MM.1S (cell line): ENCODE measurements around the gene PON2.
"Not testable (repeated sequence)": the region's sequence is repeated elsewhere in the genome, so short reads cannot be mapped to it uniquely, and the experiment has no call there.

Source experiments
- DNase-seq: peaks from one replicate; pipeline ENCODE4 v3.0.0-alpha.2; 2015
- H2AFZ ChIP-seq: fragments of 300-600 bp; sonication (generic); 2 replicates; pipeline ENCODE4 v1.6.0; 2016; ENCODE audit warnings: antibody characterized with exemption, low read length
- H3F3A ChIP-seq: fragments of 300-600 bp; sonication (generic); 2 replicates; pipeline ENCODE4 v1.6.1; 2016; ENCODE audit warnings: mild to moderate bottlenecking, antibody characterized with exemption, low read length, moderate library complexity, mixed read lengths; ENCODE audit not compliant: insufficient read depth
- H3K27ac ChIP-seq: fragments of 300-600 bp; sonication (generic); 2 replicates; pipeline ENCODE4 v1.5.1; 2016; ENCODE audit warnings: mild to moderate bottlenecking, low read length
- H3K27me3 ChIP-seq: fragments of 300-600 bp; sonication (generic); replicated peaks from 2 replicates; pipeline ENCODE4 v1.6.0; 2016; ENCODE audit warnings: low read length; ENCODE audit not compliant: insufficient read depth
- H3K36me3 ChIP-seq: fragments of 300-600 bp; sonication (generic); replicated peaks from 2 replicates; pipeline ENCODE4 v1.6.1; 2016; ENCODE audit warnings: mild to moderate bottlenecking, low read length, mixed read lengths; ENCODE audit not compliant: insufficient read depth
- H3K4me1 ChIP-seq: fragments of 300-600 bp; sonication (generic); 2 replicates; pipeline ENCODE4 v1.6.1; 2016; ENCODE audit warnings: low read length, mixed read lengths
- H3K4me2 ChIP-seq: fragments of 300-600 bp; sonication (generic); 2 replicates; pipeline ENCODE4 v1.6.0; 2016; ENCODE audit warnings: low read depth, low read length
- H3K4me3 ChIP-seq: fragments of 300-600 bp; sonication (generic); 2 replicates; pipeline ENCODE4 v1.5.1; 2016; ENCODE audit warnings: low read length, mixed read lengths
- H3K79me2 ChIP-seq: fragments of 300-600 bp; sonication (generic); 2 replicates; pipeline ENCODE4 v1.6.1; 2016; ENCODE audit warnings: mixed run types, low read length, mixed read lengths
- H3K9ac ChIP-seq: fragments of 300-600 bp; sonication (generic); 2 replicates; pipeline ENCODE4 v1.6.1; 2016; ENCODE audit warnings: low read length, mixed read lengths
- H3K9me2 ChIP-seq: fragments of 300-600 bp; sonication (generic); replicated peaks from 2 replicates; pipeline ENCODE4 v1.6.1; 2016; ENCODE audit warnings: mild to moderate bottlenecking, low read length, mixed read lengths; ENCODE audit not compliant: insufficient read depth
- H3K9me3 ChIP-seq: fragments of 300-600 bp; sonication (generic); replicated peaks from 2 replicates; pipeline ENCODE4 v1.6.1; 2016; ENCODE audit warnings: mild to moderate bottlenecking, low read length, mixed read lengths; ENCODE audit not compliant: insufficient read depth
- H4K20me1 ChIP-seq: fragments of 300-600 bp; sonication (generic); 2 replicates; pipeline ENCODE4 v1.6.1; 2016; ENCODE audit warnings: mild to moderate bottlenecking, low read length, moderate library complexity, mixed read lengths; ENCODE audit not compliant: insufficient read depth
- CTCF ChIP-seq: fragments of 300-600 bp; sonication (generic); IDR thresholded peaks from 2 replicates; pipeline ENCODE4 v1.5.1; 2016; ENCODE audit warnings: antibody characterized with exemption, low read length, mixed read lengths
- EZH2 ChIP-seq: fragments of 300-600 bp; sonication (generic); optimal IDR thresholded peaks from 2 replicates; pipeline ENCODE3; 2017; ENCODE audit warnings: low read depth, mild to moderate bottlenecking, antibody characterized with exemption, low read length, mixed read lengths
- EZH2phosphoT487 ChIP-seq: fragments of 300-600 bp; sonication (generic); IDR thresholded peaks from 2 replicates; pipeline ENCODE4 v1.6.1; 2018; ENCODE audit warnings: antibody characterized with exemption, low read length

The PON2 gene

DNA sequence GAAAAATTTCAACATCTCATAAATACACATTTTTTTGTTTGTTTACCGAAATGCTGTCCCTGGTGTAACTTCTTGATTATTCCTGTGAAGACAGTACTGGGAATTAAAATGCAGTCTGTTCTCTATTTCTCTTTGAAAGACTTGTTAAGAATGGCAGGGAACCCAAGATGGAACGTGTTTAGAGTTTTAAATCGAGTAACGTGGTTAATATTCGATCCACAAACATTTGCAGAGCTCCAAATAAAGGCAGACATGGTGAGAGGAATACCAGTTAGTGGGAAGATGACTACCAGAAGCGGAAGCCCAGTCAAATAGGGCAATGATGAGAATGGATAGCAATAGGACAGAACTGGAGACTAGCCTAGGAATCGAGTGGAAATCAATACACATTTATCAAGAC lies 45.3 kb downstream of the PON2 start:
- Histone ChIP-seq H4K20me1 (no peaks in the 10 kb centered on the region), H3K27me3 (no peaks in the 10 kb centered on the region), H3K27ac (no peak overlapping the region), H3K79me2 (no peaks in the 10 kb centered on the region), H3K4me1 (no peaks in the 10 kb centered on the region), H3F3A (no peaks in the 10 kb centered on the region), H3K4me3 (no peak overlapping the region), H3K36me3 (no peaks in the 10 kb centered on the region), H3K9ac (no peak overlapping the region), H3K4me2 (no peak overlapping the region), H3K9me2 (no peaks in the 10 kb centered on the region), H3K9me3 (no peaks in the 10 kb centered on the region), H2AFZ (no peak overlapping the region)
- no peak for TF ChIP-seq EZH2
- TF ChIP-seq EZH2phosphoT487 = no peak
- TF ChIP-seq CTCF = no peak
- DNase-seq = no peak

GRCh38 chr7:95379457-95379856 lies 55.4 kb downstream of the PON2 start:
- not testable (repeated sequence) for H3K36me3 ChIP-seq, H2AFZ ChIP-seq

GRCh38 chr7:95376632-95377400 lies 58.0 kb downstream of the PON2 start:
- H3K4me2 ChIP-seq = no peak overlapping the region
- TF ChIP-seq EZH2 (no peak), CTCF (no peak), EZH2phosphoT487 (no peak)
- H3K36me3 ChIP-seq = no peaks in the 10 kb centered on the region
- no peaks in the 10 kb centered on the region for H3K4me1 ChIP-seq
- no peak for DNase-seq
- H3K27ac ChIP-seq = no peak overlapping the region
- H2AFZ ChIP-seq = no peak overlapping the region
- H3K9ac ChIP-seq = no peak overlapping the region
- H3K9me2 ChIP-seq = no peaks in the 10 kb centered on the region
- H3K4me3 ChIP-seq = no peak overlapping the region
- no peaks in the 10 kb centered on the region for H3K27me3 ChIP-seq
- H4K20me1 ChIP-seq = no peaks in the 10 kb centered on the region
- no peaks in the 10 kb centered on the region for H3K79me2 ChIP-seq
- H3K9me3 ChIP-seq = no peaks in the 10 kb centered on the region
- H3F3A ChIP-seq = no peaks in the 10 kb centered on the region

More at GRCh38 chr7:95379457-95379856, 55.4 kb downstream of the PON2 start:
- H3K27me3 ChIP-seq, H3K9ac ChIP-seq, H3K9me3 ChIP-seq, H3K79me2 ChIP-seq, H3K4me1 ChIP-seq, H3K27ac ChIP-seq, H3K9me2 ChIP-seq, H4K20me1 ChIP-seq, H3F3A ChIP-seq, DNase-seq, H3K4me3 ChIP-seq, H3K4me2 ChIP-seq: not testable (repeated sequence)

- Histone ChIP-seq H3K9me2 (no peaks in the 10 kb centered on the region), H3K36me3 (no peaks in the 10 kb centered on the region), H3K79me2 (no peaks in the 10 kb centered on the region), H4K20me1 (no peaks in the 10 kb centered on the region), H3K9me3 (no peaks in the 10 kb centered on the region), H3K27ac (no peak overlapping the region), H3K4me1 (no peaks in the 10 kb centered on the region), H2AFZ (no peak overlapping the region), H3K27me3 (no peaks in the 10 kb centered on the region), H3K4me2 (no peak overlapping the region), H3K4me3 (no peak overlapping the region), H3F3A (no peaks in the 10 kb centered on the region), H3K9ac (no peak overlapping the region)
- TF ChIP-seq EZH2 (no peak), EZH2phosphoT487 (no peak), CTCF (no peak)
- DNase-seq = no peak
These were observed 59.1 kb downstream of the PON2 start for GRCh38 chr7:95375591-95376257.
